ENCODE measurements around the gene PGAP2. TPM values are rescaled to one million over a fixed set of nuclear protein-coding genes. Genes with fewer than 3 reads are reported as not detected.

The PGAP2 gene
- total and polyA plus RNA-seq, 2 of the 13 experiments (the other 11 are each of a cell fraction or from before 2014, with no cell fraction given): 21.5 to 47.8 TPM

DNA sequence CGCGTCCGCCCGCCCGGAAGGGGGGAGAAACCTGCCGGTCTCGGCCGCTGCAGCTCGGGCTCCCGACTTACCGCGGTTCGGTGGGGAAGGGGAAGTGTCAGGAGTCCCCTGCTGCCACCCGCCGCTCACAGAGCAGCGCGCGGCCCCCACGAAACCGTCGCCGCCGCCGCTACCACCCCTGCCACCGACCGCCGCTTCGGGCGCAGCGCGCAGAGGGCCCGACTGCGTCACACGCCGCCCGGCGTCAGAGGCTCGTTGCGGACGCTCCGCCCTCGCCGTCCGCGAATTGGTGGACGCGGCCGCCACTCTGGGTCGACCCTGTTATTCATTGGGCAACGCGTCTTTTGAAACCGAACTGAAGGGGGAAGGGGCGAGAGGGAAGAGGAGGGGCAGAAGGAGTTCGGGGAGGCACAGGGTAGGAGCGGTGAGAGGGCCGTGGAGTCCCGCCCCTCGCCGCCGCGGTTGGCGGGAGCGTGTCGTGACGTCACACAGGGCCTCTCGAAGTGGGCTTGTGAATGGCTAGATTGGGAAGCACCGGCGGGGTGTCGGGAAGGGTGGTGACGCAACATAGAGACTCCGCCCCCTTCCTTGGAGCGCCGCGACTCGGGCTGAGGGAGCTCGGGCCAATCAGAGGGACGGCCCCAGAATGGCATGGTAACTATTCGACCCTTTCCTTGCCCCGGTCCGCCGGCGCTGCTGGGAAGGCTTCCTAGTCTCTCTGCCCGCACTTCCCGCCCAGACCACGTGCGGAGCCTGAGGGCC is 10.8 kb upstream of the PGAP2 start, which contains the start of gene NUP98 (continued):
- TF ChIP-seq, protein P1, sequence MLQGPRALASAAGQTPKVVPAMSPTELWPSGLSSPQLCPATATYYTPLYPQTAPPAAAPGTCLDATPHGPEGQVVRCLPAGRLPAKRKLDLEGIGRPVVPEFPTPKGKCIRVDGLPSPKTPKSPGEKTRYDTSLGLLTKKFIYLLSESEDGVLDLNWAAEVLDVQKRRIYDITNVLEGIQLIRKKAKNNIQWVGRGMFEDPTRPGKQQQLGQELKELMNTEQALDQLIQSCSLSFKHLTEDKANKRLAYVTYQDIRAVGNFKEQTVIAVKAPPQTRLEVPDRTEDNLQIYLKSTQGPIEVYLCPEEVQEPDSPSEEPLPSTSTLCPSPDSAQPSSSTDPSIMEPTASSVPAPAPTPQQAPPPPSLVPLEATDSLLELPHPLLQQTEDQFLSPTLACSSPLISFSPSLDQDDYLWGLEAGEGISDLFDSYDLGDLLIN (CRISPR knock-in tag; IDR thresholded peaks at IDR 0.05; ENCODE audit: borderline replicate concordance): peak; percentile 78; the same call in 1 of the 2 replicates
- TF ChIP-seq ZNF883 (CRISPR knock-in tag; IDR thresholded peaks at IDR 0.05; ENCODE audit: not compliant biosample characterization) (peak; percentile 84), YY1 (IDR thresholded peaks at IDR 0.05; ENCODE audit: insufficient read depth, insufficient replicate concordance, low read depth, low read length) (peak; percentile 62), ZNF75D (CRISPR knock-in tag; IDR thresholded peaks at IDR 0.05; ENCODE audit: borderline replicate concordance) (no peak), ZNF740 (CRISPR knock-in tag; IDR thresholded peaks at IDR 0.05) (peak; percentile 50; the same call in 1 of the 2 replicates), USF2 (IDR thresholded peaks at IDR 0.05; ENCODE audit: low read depth, low read length) (no peak), USF2 (CRISPR knock-in tag; IDR thresholded peaks at IDR 0.05; ENCODE audit: borderline replicate concordance) (no peak), RARG (CRISPR knock-in tag; IDR thresholded peaks at IDR 0.05; ENCODE audit: low read depth) (no peak; the same call in 1 of the 2 replicates), ZNF615 (CRISPR knock-in tag; IDR thresholded peaks at IDR 0.05; ENCODE audit: borderline replicate concordance) (no peak), CEBPB (IDR thresholded peaks at IDR 0.05; ENCODE audit: borderline replicate concordance, low read depth, low read length) (peak; percentile 98), ZNF121 (CRISPR knock-in tag; IDR thresholded peaks at IDR 0.05) (no peak), HIC2 (CRISPR knock-in tag; IDR thresholded peaks at IDR 0.05; ENCODE audit: low read depth) (peak; percentile 14; the same call in 1 of the 2 replicates), STAT5B (CRISPR knock-in tag; IDR thresholded peaks at IDR 0.05) (no peak), EED (CRISPR knock-in tag; IDR thresholded peaks at IDR 0.05) (no peak)
- TF ChIP-seq, protein P2, sequence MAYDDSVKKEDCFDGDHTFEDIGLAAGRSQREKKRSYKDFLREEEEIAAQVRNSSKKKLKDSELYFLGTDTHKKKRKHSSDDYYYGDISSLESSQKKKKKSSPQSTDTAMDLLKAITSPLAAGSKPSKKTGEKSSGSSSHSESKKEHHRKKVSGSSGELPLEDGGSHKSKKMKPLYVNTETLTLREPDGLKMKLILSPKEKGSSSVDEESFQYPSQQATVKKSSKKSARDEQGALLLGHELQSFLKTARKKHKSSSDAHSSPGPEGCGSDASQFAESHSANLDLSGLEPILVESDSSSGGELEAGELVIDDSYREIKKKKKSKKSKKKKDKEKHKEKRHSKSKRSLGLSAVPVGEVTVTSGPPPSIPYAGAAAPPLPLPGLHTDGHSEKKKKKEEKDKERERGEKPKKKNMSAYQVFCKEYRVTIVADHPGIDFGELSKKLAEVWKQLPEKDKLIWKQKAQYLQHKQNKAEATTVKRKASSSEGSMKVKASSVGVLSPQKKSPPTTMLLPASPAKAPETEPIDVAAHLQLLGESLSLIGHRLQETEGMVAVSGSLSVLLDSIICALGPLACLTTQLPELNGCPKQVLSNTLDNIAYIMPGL (CRISPR knock-in tag; IDR thresholded peaks at IDR 0.05; ENCODE audit: borderline replicate concordance in 1 of 2, low read depth in 1 of 2): peak; percentile 75 to 91
- TF ChIP-seq, protein P3, sequence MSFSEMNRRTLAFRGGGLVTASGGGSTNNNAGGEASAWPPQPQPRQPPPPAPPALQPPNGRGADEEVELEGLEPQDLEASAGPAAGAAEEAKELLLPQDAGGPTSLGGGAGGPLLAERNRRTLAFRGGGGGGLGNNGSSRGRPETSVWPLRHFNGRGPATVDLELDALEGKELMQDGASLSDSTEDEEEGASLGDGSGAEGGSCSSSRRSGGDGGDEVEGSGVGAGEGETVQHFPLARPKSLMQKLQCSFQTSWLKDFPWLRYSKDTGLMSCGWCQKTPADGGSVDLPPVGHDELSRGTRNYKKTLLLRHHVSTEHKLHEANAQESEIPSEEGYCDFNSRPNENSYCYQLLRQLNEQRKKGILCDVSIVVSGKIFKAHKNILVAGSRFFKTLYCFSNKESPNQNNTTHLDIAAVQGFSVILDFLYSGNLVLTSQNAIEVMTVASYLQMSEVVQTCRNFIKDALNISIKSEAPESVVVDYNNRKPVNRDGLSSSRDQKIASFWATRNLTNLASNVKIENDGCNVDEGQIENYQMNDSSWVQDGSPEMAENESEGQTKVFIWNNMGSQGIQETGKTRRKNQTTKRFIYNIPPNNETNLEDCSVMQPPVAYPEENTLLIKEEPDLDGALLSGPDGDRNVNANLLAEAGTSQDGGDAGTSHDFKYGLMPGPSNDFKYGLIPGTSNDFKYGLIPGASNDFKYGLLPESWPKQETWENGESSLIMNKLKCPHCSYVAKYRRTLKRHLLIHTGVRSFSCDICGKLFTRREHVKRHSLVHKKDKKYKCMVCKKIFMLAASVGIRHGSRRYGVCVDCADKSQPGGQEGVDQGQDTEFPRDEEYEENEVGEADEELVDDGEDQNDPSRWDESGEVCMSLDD (CRISPR knock-in tag; IDR thresholded peaks at IDR 0.05; ENCODE audit: borderline replicate concordance): no peak

All from HepG2 (cell line).